Stimulated activated CD8-positive, alpha-beta memory T cell treated with anti-CD3 and anti-CD28 coated beads, Interleukin-12 subunit alpha, Interleukin-12 subunit beta, amount 100 ng/mL, for 1 hour (primary cell): ENCODE results near the gene HIKESHI.

Experiments used
- DNase-seq: peaks from one replicate; pipeline ENCODE4 v3.0.0-alpha.2; 2020; ENCODE audit warnings: low read depth

HIKESHI gene

DNA sequence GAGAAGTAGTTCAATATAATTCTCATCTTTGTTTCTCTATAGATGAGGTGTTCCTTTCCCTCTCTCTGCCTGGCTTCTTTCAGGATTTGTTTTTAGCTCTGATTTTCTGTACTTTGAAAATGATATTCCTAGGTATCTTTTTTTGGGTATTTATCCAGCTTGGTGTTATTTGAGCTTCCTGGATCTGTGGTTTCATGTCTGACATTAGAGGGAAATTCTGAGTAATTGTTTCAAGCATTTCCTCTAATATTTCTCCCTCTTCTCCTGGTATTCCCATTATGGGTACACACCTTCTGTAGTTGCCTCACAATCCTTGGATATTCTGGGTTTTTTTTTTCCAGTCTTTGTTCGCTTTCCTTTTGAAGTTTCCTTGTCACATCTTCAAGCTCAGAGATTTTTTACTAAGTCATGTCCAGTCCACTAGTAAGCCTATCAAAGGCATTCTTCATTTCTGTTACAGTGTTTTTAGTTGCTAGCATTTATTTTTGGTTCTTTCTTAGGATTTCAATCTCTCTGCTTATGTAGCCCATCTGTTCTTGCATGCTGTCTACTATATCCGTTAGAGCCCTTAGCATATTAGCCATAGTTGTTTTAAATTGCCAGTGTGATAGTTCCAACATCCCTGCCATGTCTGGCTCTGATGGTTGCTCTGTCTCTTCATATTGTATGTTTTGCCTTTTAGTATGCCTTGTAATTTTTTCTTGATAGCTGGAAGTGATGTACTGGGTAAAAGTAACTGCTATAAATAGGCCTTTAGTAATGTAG, 78.4 kb downstream of the HIKESHI start:
- no peak for DNase-seq

DNA sequence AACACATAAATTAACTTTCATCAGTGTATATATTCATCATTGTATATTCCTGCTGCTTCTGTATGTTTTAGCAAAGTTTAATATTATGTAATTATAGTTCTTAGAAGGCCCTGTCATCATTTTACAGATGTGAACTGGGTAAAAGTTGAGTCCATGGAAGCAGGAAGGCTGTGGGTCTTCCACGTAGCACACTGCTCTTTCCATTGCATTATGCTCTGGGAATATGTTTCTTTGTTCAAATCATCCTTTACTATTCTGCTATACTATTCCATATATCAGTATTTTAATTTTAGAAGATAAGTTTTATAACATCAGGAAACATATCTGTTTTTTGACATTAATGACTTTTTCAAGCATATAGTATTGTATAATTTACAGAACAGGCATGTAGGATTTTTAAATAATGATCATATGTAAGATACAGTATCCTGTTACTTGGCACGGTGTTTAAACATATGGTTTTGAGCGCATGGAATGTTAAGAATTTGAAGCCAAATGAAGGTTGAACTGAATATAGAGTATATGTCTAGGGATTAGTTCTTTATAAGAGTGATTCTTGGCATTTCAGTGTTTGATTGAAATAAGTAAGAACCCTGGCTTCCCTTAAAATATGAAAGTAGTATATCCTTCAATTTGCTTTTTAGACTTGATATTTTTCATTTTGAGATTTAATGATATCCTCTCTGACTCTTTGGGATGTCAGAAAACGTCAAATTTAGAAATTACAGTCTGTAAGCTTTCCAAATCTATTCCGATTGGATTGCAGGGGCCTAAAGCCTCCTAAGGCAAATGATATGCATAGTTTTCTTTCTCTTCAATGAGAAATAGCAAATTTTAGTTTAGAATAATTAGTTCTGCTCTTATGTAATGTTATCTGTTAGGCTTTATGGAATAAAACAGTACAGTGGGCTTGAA, 81.3 kb downstream of the HIKESHI start:
- no peak for DNase-seq

DNA sequence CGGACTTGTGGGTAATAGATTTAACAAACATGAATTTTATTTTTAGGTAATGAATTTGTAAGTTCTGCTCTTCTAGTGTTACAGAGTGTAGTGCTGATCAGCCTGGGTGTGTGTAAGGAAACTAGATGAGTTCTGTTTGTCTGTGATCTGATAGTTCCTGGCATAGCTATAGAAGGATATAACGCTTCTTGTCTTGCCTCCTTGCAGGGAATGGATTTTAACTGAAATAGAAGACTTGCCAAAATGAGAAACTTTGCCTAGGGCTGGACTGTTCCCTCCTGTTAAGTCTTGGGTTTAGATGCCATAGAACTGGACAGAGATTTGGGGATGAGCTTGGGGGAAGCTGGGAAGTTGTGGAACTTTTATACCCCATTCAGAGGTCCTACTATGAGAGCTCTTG, 84.2 kb downstream of the HIKESHI start:
- no peak for DNase-seq

DNA sequence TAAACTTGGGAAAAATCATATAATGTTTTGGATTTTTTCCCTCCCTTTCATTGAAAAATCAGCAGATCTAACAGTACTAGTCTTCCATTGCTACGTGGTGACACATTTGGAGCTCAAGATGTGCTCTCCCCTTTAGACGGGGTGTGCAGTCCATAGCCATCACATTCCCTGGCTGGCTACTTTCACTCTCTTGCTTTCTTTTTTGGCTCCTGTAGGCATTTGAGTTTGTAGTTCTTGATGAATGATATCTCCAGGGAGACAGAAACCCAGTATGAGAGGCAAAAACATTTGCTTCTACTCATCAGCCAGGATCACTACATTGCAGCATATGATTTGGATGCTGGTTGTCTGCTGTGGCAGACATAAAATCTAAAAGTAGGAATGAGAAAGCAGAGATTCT, 84.7 kb downstream of the HIKESHI start:
- DNase-seq, result no peak

DNA sequence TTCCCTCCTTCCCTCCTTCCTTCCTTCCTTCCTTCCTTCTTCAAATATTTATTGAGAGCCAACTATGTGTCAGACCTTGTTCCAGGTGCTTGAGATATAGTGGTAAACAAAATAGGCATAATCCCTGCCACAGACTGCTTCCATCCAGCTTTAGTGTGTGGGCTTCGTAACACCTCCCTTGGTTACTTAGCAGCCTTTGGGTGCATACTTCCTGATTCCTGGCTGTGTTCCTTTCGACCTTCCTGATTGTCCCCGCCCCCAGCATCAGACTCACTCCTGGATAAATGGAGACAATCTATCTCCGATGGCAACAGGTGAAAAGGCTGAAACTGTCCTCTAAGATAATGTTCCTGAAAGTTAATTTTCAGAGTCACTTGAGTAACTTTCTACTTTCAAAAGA, 86.2 kb downstream of the HIKESHI start:
- no peak for DNase-seq

DNA sequence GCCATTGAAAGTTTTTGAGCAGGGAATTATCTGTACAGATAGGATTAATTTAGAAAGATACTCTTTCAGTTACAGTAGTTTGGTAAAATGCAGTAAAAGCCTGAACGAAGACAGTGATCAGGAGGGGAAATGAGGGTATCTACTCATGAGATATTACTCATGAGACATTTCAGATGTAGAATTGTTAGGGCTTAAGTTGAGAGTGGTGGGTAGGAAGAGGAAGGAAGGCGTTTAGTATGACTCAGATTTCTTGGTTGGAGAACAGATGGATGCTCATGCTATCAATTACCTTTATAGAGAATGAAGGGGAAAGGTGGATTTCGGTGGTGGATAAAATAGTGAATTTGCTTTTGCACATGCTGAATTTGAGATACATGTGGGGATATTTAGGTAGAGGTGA, 88.4 kb downstream of the HIKESHI start:
- DNase-seq, result no peak

DNA sequence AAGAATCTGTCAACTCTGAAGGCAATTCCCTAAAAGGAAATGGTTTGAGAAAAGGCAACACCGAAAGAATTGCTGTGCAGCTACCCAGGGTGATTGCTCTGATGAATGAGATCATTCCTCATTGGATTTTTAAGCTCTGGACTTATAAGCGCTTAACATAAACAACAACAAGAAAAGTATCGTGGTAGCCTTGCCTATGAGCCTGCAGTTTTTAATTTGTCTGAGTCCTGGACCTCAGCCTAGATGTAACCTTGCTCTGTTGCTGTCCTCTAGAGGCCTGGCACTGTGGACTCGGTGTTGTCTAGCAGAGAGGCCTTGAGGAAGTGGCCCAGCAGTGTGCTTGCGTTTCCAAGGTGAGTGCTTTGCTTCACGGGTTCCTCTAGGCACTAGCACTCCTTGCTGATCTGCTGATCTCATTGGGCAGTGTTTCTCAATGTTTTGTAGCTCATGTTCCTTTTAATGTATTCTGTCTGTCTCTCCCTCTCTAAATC, 93.1 kb downstream of the HIKESHI start:
- no peak for DNase-seq
